NCI-H146 treated with DMSO at 0.1 percent for 48 hours (cell line): ENCODE results near the gene CPEB3.
"Not testable (repeated sequence)": the region's sequence is repeated elsewhere in the genome, so short reads cannot be mapped to it uniquely, and the experiment has no call there.

Experiments used
- DNase-seq: peaks from one replicate; lab custom pipeline; 2025; ENCODE audit not compliant: unreplicated experiment; lab: John Stamatoyannopoulos, UW

CPEB3 gene

GRCh38 chr10:92216608-92217007 is 74.3 kb downstream of the CPEB3 start:
- not testable (repeated sequence) for DNase-seq

DNA sequence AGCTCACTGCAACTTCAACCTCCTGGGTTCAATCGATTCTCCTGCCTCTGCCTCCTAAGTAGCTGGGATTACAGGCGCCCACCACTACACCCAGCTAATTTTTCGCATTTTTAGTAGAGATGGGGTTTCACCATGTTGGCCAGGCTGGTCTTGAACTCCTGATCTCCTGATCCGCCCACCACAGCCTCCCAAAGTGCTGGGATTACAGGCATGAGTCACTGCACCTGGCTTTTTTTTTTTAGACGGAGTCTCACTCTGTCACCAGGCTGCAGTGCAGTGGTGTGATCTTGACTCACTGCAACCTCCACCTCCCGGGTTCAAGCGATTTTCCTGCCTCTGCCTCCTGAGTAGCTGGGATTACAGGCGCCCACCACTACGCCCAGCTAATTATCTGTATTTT is 75.7 kb downstream of the CPEB3 start:
- not testable (repeated sequence) for DNase-seq

- DNase-seq, result no peak
These were observed 77.8 kb downstream of the CPEB3 start for GRCh38 chr10:92213049-92213448.

- DNase-seq, result no peak
These were observed 82.1 kb downstream of the CPEB3 start for GRCh38 chr10:92208736-92209135.

GRCh38 chr10:92208157-92208720 is 82.6 kb downstream of the CPEB3 start:
- no peak for DNase-seq

- DNase-seq, result no peak
These were observed 83.8 kb downstream of the CPEB3 start for GRCh38 chr10:92207061-92207460.

- peak; percentile 89 for DNase-seq
These were observed 86.8 kb downstream of the CPEB3 start for GRCh38 chr10:92203919-92204623.

- no peak for DNase-seq
These were observed 88.3 kb downstream of the CPEB3 start for GRCh38 chr10:92202536-92202935.

- no peak for DNase-seq
These were observed 90.3 kb downstream of the CPEB3 start for GRCh38 chr10:92200564-92200963.

DNA sequence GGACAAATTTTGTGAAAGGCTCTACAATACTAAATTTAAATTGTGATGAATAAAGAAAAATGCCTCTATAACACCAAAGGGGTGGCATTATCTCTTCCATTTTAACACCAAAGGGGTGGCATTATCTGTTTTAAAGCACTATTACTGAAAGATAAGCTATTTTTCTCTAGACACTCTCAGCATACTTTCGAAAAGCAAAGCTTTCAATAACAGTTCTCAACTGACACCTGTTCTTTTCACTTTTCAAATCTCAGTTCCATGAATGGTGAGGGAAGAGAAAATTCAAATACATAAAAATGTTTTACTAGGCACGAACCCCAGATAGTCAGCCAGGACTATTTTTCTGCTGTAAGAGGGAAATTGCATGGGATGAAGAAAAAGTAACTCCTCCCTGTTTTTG is 103.8 kb downstream of the CPEB3 start:
- DNase-seq, result no peak

GRCh38 chr10:92184977-92185376 is 105.9 kb downstream of the CPEB3 start:
- DNase-seq, result peak; percentile 80

GRCh38 chr10:92183199-92183598 is 107.7 kb downstream of the CPEB3 start:
- DNase-seq, result no peak

DNA sequence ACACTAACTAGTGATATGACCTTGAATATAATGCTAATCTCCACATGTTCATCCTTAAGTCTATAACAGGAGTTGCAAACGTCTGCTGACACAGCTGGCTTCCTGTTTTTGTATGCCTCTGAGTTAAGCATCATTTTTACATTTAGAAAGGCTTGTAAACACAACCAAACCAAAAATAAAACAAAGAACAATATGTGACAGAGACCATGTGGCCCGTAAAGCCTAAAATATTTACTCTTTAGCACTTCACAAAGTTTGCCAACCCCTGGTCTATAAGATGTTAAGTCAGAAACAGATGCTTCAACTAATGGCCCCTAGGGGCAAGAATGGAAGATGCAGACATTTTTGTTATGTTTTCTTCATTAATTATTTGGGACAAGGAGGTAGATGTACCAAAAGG is 109.3 kb downstream of the CPEB3 start:
- no peak for DNase-seq

DNA sequence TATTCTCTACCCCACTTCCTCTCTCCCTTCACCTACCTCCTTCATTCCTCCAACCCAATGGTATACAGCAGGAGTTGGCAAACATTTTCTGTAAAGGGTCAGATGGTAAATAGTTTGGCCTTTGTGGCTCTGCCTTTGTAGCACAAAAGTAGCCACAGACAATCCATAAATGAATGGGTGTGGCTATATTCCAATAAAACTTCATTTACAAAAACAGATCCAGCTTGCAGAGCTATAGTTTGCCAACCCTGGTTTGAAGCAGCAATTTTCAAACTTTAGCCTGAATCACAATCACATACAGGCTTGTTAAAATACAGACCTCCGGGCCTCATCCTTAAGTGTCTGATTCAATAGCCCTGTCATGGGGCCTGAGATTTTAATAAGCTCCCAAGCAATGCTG is 110.5 kb downstream of the CPEB3 start:
- no peak for DNase-seq

GRCh38 chr10:92177546-92177945 is 113.3 kb downstream of the CPEB3 start:
- no peak for DNase-seq

DNA sequence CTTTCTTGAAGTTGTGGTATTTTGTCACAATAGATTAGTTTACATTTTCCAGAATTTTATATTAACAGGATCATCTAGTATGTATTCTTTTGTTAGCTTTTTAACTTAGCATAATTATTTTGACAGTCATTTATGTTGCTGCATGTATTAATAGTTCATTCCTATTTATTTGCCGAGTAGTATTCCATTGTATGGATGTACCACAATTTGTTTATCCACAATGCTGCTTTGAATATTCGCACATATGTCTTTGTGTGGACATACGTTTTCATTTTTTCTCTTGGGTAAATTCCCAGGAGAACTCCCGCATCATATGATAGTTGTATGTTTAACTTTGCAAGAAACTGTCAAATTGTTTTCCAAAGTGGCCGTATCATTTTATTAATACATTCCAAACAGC is 115.7 kb downstream of the CPEB3 start:
- DNase-seq, result no peak

- no peak for DNase-seq
These were observed 116.9 kb downstream of the CPEB3 start for GRCh38 chr10:92173996-92174395.

DNA sequence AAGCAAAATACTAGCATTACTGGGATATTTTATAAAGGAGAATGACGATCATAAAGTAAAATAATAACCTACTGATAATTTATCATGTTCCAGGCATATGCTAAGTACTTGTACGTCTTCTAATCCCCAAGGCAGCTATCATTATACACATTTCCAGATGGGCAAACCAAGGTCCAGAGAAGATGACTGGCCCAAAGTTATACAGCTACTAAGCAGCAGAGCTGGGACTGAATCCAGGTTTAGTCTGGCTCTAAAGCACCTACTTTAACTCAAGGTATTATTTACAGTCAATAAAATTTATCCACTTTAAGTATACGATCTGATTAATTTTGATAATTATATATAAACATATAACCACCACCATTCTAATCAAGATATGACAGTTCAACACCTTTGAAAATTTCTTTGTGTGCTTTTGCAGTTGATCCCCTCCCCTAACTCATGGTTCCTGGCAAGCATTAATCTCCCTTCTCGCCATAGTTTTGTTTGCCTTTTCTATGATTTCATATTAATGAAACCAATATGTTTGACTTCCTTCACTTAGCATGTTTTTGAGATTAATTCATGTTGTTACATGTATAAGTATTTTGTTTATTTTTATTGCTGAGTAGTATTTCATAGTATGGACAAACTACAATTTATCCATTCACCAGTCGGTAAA is 126.7 kb downstream of the CPEB3 start:
- DNase-seq, result no peak

- no peak for DNase-seq
These were observed 128.3 kb downstream of the CPEB3 start for GRCh38 chr10:92162541-92162940.

- no peak for DNase-seq
These were observed 133.8 kb downstream of the CPEB3 start for GRCh38 chr10:92156874-92157773.

- DNase-seq, result no peak
These were observed 140.1 kb downstream of the CPEB3 start for GRCh38 chr10:92150823-92151222.
